HG02623 (cell line): Measurements from ENCODE around the gene RPS19BP1.

ENCODE experiments used
- ATAC-seq: cut with Tn5 transposase; IDR thresholded peaks from one replicate; pipeline ENCODE4 v1.9.1; 2021; ENCODE audit warnings: moderate library complexity; ENCODE audit not compliant: unreplicated experiment

The RPS19BP1 gene

GRCh38 chr22:39559456-39560105, 27.0 kb upstream of the RPS19BP1 start:
- no peak for ATAC-seq

- no peak for ATAC-seq
Measured at GRCh38 chr22:39558950-39559349, 26.4 kb upstream of the RPS19BP1 start.

- no peak for ATAC-seq
Measured at GRCh38 chr22:39558254-39558727, 25.7 kb upstream of the RPS19BP1 start.

- ATAC-seq: no peak
Measured at GRCh38 chr22:39556970-39557841, 24.7 kb upstream of the RPS19BP1 start.

GRCh38 chr22:39554151-39554550, 21.6 kb upstream of the RPS19BP1 start:
- ATAC-seq: no peak

GRCh38 chr22:39553429-39553828, 20.9 kb upstream of the RPS19BP1 start:
- ATAC-seq: no peak

GRCh38 chr22:39547587-39547947, 15.0 kb upstream of the RPS19BP1 start:
- no peak for ATAC-seq

GRCh38 chr22:39546889-39547586, 14.5 kb upstream of the RPS19BP1 start:
- ATAC-seq: no peak

GRCh38 chr22:39545386-39546365, 13.1 kb upstream of the RPS19BP1 start:
- ATAC-seq: no peak

GRCh38 chr22:39543095-39543494, 10.5 kb upstream of the RPS19BP1 start:
- no peak for ATAC-seq

GRCh38 chr22:39537975-39538374, 5.4 kb upstream of the RPS19BP1 start:
- ATAC-seq: no peak

- ATAC-seq: no peak
Measured at GRCh38 chr22:39536711-39537110, 4.2 kb upstream of the RPS19BP1 start.

- ATAC-seq: no peak
Measured at GRCh38 chr22:39535831-39536449, 3.4 kb upstream of the RPS19BP1 start.

- ATAC-seq: no peak
Measured at GRCh38 chr22:39535357-39535725, 2.8 kb upstream of the RPS19BP1 start.

GRCh38 chr22:39534591-39535356, 2.2 kb upstream of the RPS19BP1 start:
- ATAC-seq: no peak

GRCh38 chr22:39534092-39534506, 1.6 kb upstream of the RPS19BP1 start:
- ATAC-seq: no peak

- no peak for ATAC-seq
Measured at GRCh38 chr22:39530692-39531331, 1.7 kb downstream of the RPS19BP1 start.

- ATAC-seq: no peak
Measured at GRCh38 chr22:39530116-39530515, 2.4 kb downstream of the RPS19BP1 start.

- ATAC-seq: no peak
Measured at GRCh38 chr22:39529487-39529851, 3.1 kb downstream of the RPS19BP1 start.
